ENCODE data around the gene SMYD3.

- TF ChIP-seq EZH2 (IDR thresholded peaks at IDR 0.05; ENCODE audit: borderline replicate concordance, low read depth, low read length, severe bottlenecking) (no peak), CTCF (IDR thresholded peaks at IDR 0.05; ENCODE audit: extremely low read depth in 1 of 2, insufficient read depth in 1 of 2, low read depth in 1 of 2, low read length in 2 of 2) (no peak), POLR2A (IDR thresholded peaks at IDR 0.05; ENCODE audit: low read depth, low read length) (no peak), POLR2AphosphoS5 (IDR thresholded peaks at IDR 0.05; ENCODE audit: insufficient read depth, low read depth, low read length) (no peak), FOS (IDR thresholded peaks at IDR 0.05; ENCODE audit: borderline replicate concordance, insufficient read depth, low read length) (no peak), MAX (IDR thresholded peaks at IDR 0.05; ENCODE audit: insufficient read depth, insufficient read length) (no peak)
These were observed 458.4 kb downstream of the SMYD3 start for GRCh38 chr1:246048693-246049092.
